ENCODE measurements around the gene UBR4.
A peak's percentile ranks its signal among the peaks of the same experiment; 100 is the strongest.

The UBR4 gene

GRCh38 chr1:19074902-19075721 lies 135.0 kb downstream of the UBR4 start:
- H3K27me3 ChIP-seq (ENCODE audit: control insufficient read depth in 3 of 3, insufficient read depth in 3 of 3, low read depth in 1 of 3, low read length in 3 of 3): no peaks in the 10 kb centered on the region
- H3K14ac ChIP-seq (ENCODE audit: low read length): no peak overlapping the region
- no peak overlapping the region for H4K91ac ChIP-seq (ENCODE audit: low read depth, low read length, poor library complexity)
- no peaks in the 10 kb centered on the region for H3K9me3 ChIP-seq (replicated peaks in 1 of 2; ENCODE audit: control insufficient read depth in 2 of 2, insufficient read depth in 1 of 2, low read depth in 1 of 2, low read length in 2 of 2)
- H3K27ac ChIP-seq (replicated peaks; ENCODE audit: low read length): no peak overlapping the region
- H3K23ac ChIP-seq (ENCODE audit: low read depth, low read length, poor library complexity): no peak overlapping the region
- no peak for DNase-seq (ENCODE audit: low spot score)
- no peak overlapping the region for H2AK5ac ChIP-seq (ENCODE audit: low read depth, low read length)
- H3K9ac ChIP-seq (ENCODE audit: low read depth, low read length, poor library complexity): peak overlapping the region; percentile 7
- no peak overlapping the region for H2AFZ ChIP-seq (ENCODE audit: low read length)
- no peak overlapping the region for H2BK5ac ChIP-seq (ENCODE audit: low read length)
- no peaks in the 10 kb centered on the region for H3K79me1 ChIP-seq (ENCODE audit: low read depth, low read length)
- peaks cover 0 to 5% of the 10 kb centered on the region in 2 donors for H3K4me1 ChIP-seq (ENCODE audit: control insufficient read depth in 2 of 2, insufficient read depth in 1 of 2, low read depth in 1 of 2, low read length in 2 of 2)
- no peak overlapping the region for H3K18ac ChIP-seq (ENCODE audit: low read length)
- H2BK12ac ChIP-seq (ENCODE audit: low read length): no peak overlapping the region
- H3K36me3 ChIP-seq (replicated peaks in 1 of 2; ENCODE audit: control insufficient read depth in 2 of 2, insufficient read depth in 2 of 2, low read length in 2 of 2): peaks cover 60 to 76% of the 10 kb centered on the region in 2 donors
- H3K4me3 ChIP-seq (ENCODE audit: low read length in 2 of 2): no peak overlapping the region
- no CpG with 5 or more reads among the region's 21 CpGs for WGBS, 2 donors (ENCODE audit: extremely low coverage in 2 of 2, insufficient read length in 2 of 2, insufficient replicate concordance in 1 of 2)
- no peak overlapping the region for H2BK120ac ChIP-seq (ENCODE audit: low read depth, low read length)
- H3K4me2 ChIP-seq (ENCODE audit: insufficient read depth, low read length, poor library complexity, severe bottlenecking): no peak overlapping the region
- no peak overlapping the region for H2BK15ac ChIP-seq (ENCODE audit: low read length)
- H3K4ac ChIP-seq (ENCODE audit: low read length): no peak overlapping the region
- no peak overlapping the region for H4K8ac ChIP-seq (ENCODE audit: low read depth, low read length)

GRCh38 chr1:19074361-19074901 lies 135.6 kb downstream of the UBR4 start:
- H2AFZ ChIP-seq (ENCODE audit: low read length): no peak overlapping the region
- peaks cover 54 to 69% of the 10 kb centered on the region in 2 donors for H3K36me3 ChIP-seq (replicated peaks in 1 of 2; ENCODE audit: control insufficient read depth in 2 of 2, insufficient read depth in 2 of 2, low read length in 2 of 2)
- H3K4me3 ChIP-seq (ENCODE audit: low read length in 2 of 2): no peak overlapping the region
- no peak overlapping the region for H2BK120ac ChIP-seq (ENCODE audit: low read depth, low read length)
- no peak overlapping the region for H3K4me2 ChIP-seq (ENCODE audit: insufficient read depth, low read length, poor library complexity, severe bottlenecking)
- H3K4me1 ChIP-seq (ENCODE audit: control insufficient read depth in 2 of 2, insufficient read depth in 1 of 2, low read depth in 1 of 2, low read length in 2 of 2): peaks cover 0 to 5% of the 10 kb centered on the region in 2 donors
- H3K14ac ChIP-seq (ENCODE audit: low read length): no peak overlapping the region
- no peak overlapping the region for H3K27ac ChIP-seq (replicated peaks; ENCODE audit: low read length)
- no peak overlapping the region for H4K8ac ChIP-seq (ENCODE audit: low read depth, low read length)
- no peaks in the 10 kb centered on the region for H3K79me1 ChIP-seq (ENCODE audit: low read depth, low read length)
- H3K23ac ChIP-seq (ENCODE audit: low read depth, low read length, poor library complexity): no peak overlapping the region
- H3K18ac ChIP-seq (ENCODE audit: low read length): no peak overlapping the region
- H2BK5ac ChIP-seq (ENCODE audit: low read length): no peak overlapping the region
- no peaks in the 10 kb centered on the region for H3K27me3 ChIP-seq (ENCODE audit: control insufficient read depth in 3 of 3, insufficient read depth in 3 of 3, low read depth in 1 of 3, low read length in 3 of 3)
- no peak overlapping the region for H3K9ac ChIP-seq (ENCODE audit: low read depth, low read length, poor library complexity)
- H3K9me3 ChIP-seq (replicated peaks in 1 of 2; ENCODE audit: control insufficient read depth in 2 of 2, insufficient read depth in 1 of 2, low read depth in 1 of 2, low read length in 2 of 2): no peaks in the 10 kb centered on the region
- H3K4ac ChIP-seq (ENCODE audit: low read length): no peak overlapping the region
- no peak overlapping the region for H2BK12ac ChIP-seq (ENCODE audit: low read length)
- no peak overlapping the region for H2BK15ac ChIP-seq (ENCODE audit: low read length)
- no peak overlapping the region for H2AK5ac ChIP-seq (ENCODE audit: low read depth, low read length)
- no peak overlapping the region for H4K91ac ChIP-seq (ENCODE audit: low read depth, low read length, poor library complexity)
- no CpG with 5 or more reads among the region's 17 CpGs for WGBS, 2 donors (ENCODE audit: extremely low coverage in 2 of 2, insufficient read length in 2 of 2, insufficient replicate concordance in 1 of 2)
- DNase-seq (ENCODE audit: low spot score): no peak

- Histone ChIP-seq H3K23ac (ENCODE audit: low read depth, low read length, poor library complexity) (no peak overlapping the region), H3K36me3 (replicated peaks in 1 of 2; ENCODE audit: control insufficient read depth in 2 of 2, insufficient read depth in 2 of 2, low read length in 2 of 2) (peaks cover 48 to 60% of the 10 kb centered on the region in 2 donors), H3K27me3 (ENCODE audit: control insufficient read depth in 3 of 3, insufficient read depth in 3 of 3, low read depth in 1 of 3, low read length in 3 of 3) (no peaks in the 10 kb centered on the region), H2BK120ac (ENCODE audit: low read depth, low read length) (no peak overlapping the region), H3K4me2 (ENCODE audit: insufficient read depth, low read length, poor library complexity, severe bottlenecking) (no peak overlapping the region), H2AFZ (ENCODE audit: low read length) (no peak overlapping the region), H3K9me3 (replicated peaks in 1 of 2; ENCODE audit: control insufficient read depth in 2 of 2, insufficient read depth in 1 of 2, low read depth in 1 of 2, low read length in 2 of 2) (no peaks in the 10 kb centered on the region), H3K14ac (ENCODE audit: low read length) (no peak overlapping the region), H3K9ac (ENCODE audit: low read depth, low read length, poor library complexity) (no peak overlapping the region), H3K4me1 (ENCODE audit: control insufficient read depth in 2 of 2, insufficient read depth in 1 of 2, low read depth in 1 of 2, low read length in 2 of 2) (peaks cover 2 to 5% of the 10 kb centered on the region in 2 donors), H3K27ac (replicated peaks; ENCODE audit: low read length) (no peak overlapping the region), H2BK5ac (ENCODE audit: low read length) (no peak overlapping the region), H3K18ac (ENCODE audit: low read length) (no peak overlapping the region), H2BK15ac (ENCODE audit: low read length) (no peak overlapping the region), H3K79me1 (ENCODE audit: low read depth, low read length) (no peaks in the 10 kb centered on the region), H4K91ac (ENCODE audit: low read depth, low read length, poor library complexity) (no peak overlapping the region), H4K8ac (ENCODE audit: low read depth, low read length) (no peak overlapping the region), H2AK5ac (ENCODE audit: low read depth, low read length) (no peak overlapping the region), H3K4ac (ENCODE audit: low read length) (no peak overlapping the region), H2BK12ac (ENCODE audit: low read length) (no peak overlapping the region), H3K4me3 (ENCODE audit: low read length in 2 of 2) (no peak overlapping the region)
- DNase-seq (ENCODE audit: low spot score): no peak
- WGBS, 2 donors (ENCODE audit: extremely low coverage in 2 of 2, insufficient read length in 2 of 2, insufficient replicate concordance in 1 of 2): no CpG with 5 or more reads among the region's 23 CpGs
Measured at GRCh38 chr1:19073311-19074186, 136.5 kb downstream of the UBR4 start.

Measured in neuronal stem cell (in vitro differentiated cells).